Stimulated activated naive CD4-positive, alpha-beta T cell treated with Interleukin-2 at 50 U/mL for 16 hours (primary cell): Measurements from ENCODE around the gene LSP1.
A peak's percentile ranks its signal among the peaks of the same experiment; 100 is the strongest.

Experiments
- DNase-seq: peaks from one replicate; lab custom pipeline; 2025; lab: John Stamatoyannopoulos, UW

LSP1 gene

GRCh38 chr11:1837171-1838076, 15.5 kb upstream of the LSP1 start:
- peak; percentile 68 for DNase-seq

- DNase-seq = no peak
These were observed 14.8 kb upstream of the LSP1 start for GRCh38 chr11:1838077-1838425.

DNA sequence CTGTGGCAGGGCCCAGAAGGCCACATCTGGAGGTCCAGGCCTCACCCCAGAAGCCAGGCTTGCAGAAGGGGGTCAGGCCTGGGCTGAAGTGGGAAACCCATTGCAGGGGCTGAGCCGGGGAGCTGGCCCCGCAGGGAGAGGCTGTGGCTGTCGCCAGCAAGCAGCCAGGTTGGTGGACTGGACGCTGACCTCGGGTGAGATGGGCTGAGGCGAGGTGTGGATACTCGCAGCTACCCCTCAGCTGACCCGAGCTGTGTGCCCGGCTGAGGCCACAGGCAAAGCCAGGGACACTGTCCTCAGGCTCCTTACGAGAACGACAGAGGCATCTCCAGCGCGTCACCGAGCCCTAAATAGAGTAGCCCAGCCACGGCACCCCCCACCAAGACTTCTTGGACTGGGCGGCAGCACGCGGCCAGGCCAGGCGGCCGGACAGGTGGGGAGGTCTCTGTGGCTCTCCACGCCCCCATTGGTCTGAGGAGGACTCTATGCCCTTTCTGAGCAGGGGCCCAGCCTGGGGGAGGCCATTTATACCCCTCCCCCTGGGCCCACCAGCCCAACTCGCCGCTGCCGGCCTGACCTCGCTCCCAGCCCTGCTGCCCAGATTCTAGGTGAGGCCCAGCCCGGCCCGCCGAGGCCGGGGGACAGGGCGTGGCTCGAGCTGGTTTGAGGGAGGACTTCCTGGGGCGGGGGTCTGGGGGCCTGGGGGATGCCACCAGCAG, 14.3 kb upstream of the LSP1 start, which contains the start of gene TNNI2:
Gene TNNI2, plus strand, starts transcription at position 556 of the 719 bp plus-strand sequence. CDS start 716 bp downstream, outside the sequence.
- DNase-seq = no peak

DNA sequence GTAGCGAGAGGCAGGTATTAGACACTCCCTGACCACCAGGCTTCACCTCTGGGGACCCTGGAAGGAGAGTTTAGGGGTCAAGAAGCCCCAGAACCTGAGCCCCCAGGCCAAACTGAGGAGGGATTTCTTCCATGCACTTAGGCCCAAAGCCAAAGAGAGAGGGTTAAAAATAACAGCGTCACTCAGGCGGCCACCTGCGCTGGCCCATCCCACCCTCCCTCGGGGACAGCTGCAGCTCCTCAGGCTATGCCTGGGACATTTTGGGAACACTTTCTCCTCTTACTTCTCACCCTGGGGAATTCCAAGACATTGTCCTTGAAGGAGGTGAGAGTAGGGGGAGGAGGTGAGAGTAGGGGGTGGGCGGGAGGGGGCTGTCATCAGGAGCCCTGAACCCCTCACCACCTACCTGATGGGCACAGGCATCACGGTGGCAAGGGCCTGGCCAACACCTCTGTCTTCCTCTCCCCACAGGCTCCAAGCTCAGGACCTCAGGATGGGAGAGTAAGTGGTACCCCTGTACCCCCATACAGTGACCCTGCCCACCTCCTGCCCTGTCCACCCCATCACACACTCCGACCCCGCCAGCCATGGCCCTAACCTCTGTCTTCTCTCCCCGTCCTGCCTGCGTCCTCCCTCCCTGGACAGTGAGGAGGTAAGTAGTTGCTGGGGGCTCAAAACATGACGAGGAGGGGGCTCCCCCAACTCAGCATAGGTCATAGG, 13.5 kb upstream of the LSP1 start:
- DNase-seq = no peak

DNA sequence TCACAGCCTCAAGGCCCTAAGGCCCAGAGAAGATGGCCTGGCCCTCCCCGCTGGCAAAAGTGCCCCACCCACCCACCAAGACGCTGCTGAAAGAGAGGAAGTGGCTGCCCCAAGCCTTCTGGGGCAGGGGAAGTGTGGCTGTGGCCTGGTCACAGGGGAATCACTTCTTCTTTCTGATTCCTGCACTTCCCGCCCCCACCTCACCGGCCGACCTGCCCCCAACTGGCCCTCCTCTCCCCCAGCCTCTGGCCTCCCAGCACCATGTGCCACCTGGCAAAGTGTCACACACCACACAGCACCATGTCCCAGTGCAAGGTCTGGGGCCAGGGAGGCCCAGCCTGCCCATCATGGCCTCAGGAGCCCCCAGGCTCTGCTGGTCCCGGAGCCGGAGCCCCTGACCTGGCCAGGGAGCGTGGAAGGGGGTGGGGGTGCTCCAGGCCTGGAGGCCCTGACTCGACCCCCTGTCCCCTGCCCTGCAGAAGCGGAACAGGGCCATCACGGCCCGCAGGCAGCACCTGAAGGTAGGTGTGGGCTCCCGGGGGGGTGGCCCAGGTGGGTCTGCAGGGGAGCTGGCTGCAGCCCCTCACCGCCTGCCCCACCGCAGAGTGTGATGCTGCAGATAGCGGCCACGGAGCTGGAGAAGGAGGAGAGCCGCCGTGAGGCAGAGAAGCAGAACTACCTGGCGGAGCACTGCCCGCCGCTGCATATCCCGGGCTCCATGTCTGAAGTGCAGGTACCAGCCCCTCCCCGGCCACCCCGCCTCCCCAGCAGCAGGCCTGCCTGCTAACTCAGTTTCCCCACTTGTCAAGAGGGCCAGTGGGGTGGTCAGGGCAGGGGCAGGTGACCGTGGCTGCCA, 12.7 kb upstream of the LSP1 start:
- DNase-seq = no peak

DNA sequence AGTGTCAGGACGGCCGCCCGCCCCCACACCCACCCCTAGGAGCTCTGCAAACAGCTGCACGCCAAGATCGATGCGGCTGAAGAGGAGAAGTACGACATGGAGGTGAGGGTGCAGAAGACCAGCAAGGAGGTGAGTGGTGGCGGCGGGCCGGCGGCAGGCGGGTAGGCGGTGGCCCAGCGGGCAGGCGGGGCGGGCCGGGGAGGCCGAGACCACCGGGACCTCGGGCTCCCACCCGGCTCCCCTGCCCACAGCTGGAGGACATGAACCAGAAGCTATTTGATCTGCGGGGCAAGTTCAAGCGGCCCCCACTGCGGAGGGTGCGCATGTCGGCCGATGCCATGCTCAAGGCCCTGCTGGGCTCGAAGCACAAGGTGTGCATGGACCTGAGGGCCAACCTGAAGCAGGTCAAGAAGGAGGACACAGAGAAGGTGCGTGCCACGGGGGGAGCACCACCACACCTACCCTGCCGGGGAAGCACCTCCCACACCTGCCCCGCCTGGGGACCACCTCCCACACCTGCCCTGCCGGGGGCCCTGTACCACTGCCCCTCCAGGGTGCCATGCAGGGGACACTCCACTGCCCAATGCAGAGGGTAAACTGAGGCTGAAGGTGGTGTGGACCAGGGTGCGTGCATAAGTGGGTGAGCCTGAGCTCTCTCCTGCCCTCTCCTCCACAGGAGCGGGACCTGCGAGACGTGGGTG, 12.0 kb upstream of the LSP1 start:
- DNase-seq = no peak

DNA sequence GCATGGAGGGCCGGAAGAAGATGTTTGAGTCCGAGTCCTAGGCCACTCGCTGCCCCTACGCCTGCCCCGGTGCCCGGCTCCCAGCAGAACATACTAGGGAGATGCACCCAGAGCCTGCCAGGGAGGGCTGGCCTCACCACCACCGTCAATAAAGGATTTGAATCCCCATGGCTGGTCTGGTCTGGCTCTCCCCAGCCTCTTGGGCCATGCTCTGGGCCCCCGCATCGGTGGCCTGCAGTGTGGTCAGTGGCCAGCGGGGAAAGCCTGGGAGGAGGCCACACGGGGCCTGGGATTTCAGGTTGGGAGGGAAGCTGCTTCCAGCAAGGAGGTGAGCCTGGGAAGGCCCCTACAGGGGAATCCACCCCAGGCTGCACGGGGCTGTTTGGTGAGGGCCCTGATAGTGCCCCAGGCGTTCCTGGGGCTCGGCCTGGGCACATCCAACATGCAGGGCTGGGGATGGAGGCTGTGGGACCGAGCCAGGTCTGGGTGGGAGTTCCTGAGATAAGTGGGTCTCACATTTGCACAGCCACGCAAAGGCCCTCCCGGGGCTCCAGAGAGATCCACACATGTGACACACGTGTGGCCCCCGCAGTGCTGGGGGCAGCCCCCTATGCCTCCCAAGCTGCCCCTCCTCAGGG, 11.3 kb upstream of the LSP1 start:
- no peak for DNase-seq

DNA sequence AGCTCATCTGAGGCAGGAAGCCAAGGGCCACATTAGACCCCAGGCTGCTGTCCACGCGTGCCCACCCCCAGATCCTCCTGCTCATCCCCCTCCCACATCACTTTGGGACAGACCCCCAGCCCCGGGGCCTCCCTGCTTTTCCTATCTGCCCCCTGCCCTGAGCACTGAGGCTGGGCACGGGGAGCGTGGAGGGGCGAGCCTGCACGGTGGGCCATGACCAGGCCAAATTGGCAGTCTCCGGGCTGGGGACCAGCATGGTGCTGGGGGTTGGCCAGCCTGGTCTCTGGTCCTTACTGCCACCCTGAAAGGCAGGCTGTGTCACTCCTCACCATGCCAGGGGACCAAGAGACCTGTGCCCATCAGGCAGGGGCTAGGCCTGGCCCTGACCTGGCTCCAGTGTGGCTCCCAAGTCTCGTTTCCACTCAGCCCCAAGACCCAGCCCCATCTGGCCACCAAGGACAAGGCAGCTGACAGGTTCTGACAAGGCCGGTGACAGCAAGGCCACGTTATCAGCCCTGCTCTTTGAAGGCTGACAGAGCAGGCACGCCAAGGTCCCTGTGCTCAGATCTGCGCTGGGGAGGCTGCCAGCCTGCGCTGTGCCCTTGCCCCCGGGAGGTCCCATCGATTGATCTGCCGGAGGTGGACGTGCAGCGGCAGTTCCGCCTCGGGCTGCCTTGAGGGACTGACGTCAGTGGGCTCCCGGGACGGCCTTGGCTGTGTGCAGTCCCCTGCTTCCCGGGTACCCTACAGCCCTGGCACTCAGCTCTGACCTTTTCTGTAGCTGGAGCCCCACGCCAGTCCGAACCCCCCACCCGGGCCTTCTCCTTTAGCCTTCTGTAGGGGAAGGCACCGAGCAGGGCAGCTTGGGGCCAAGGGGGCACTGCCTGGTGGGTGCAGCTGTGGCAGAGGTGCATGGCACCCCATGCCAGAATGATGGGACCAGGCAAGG, 10.5 kb upstream of the LSP1 start:
- no peak for DNase-seq

- no peak for DNase-seq
These were observed 9.8 kb upstream of the LSP1 start for GRCh38 chr11:1843098-1843473.

DNA sequence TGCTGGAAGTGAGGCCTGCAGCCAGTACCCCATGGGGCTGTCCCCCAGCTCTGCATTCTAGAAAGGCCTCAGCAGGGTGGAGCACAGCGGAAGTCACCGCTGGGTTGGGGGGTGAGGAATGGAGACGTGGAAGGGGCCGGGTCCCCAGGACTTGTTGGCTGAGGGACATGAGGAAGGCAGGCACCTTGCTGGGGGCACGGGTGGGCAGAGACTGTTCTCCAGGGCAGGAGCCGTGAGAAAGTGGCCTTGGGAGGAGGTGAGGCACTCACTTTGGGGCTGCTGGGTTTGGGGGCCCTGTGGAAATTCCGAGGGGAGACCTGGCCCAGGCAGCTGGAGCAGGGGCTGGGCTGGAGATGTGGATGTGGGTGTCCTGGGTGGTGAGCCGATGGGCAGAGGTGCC, 9.1 kb upstream of the LSP1 start:
- DNase-seq = no peak

GRCh38 chr11:1844221-1845094, 8.4 kb upstream of the LSP1 start:
- DNase-seq = peak; percentile 26

DNA sequence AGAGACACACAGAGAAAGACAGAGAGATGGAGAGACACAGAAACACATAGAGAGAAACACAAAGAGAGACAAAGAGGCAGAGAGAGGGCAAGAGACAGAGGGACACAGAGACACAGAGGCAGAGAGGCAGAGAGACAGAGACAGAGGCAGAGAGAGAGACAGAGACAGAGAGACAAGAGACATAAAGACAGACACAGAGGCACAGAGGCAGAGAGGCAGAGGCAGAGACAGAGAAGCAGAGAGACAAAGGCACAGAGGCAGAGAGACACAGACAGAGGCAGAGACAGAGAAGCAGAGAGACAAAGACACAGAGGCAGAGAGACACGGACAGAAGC, 7.8 kb upstream of the LSP1 start:
- no peak for DNase-seq

DNA sequence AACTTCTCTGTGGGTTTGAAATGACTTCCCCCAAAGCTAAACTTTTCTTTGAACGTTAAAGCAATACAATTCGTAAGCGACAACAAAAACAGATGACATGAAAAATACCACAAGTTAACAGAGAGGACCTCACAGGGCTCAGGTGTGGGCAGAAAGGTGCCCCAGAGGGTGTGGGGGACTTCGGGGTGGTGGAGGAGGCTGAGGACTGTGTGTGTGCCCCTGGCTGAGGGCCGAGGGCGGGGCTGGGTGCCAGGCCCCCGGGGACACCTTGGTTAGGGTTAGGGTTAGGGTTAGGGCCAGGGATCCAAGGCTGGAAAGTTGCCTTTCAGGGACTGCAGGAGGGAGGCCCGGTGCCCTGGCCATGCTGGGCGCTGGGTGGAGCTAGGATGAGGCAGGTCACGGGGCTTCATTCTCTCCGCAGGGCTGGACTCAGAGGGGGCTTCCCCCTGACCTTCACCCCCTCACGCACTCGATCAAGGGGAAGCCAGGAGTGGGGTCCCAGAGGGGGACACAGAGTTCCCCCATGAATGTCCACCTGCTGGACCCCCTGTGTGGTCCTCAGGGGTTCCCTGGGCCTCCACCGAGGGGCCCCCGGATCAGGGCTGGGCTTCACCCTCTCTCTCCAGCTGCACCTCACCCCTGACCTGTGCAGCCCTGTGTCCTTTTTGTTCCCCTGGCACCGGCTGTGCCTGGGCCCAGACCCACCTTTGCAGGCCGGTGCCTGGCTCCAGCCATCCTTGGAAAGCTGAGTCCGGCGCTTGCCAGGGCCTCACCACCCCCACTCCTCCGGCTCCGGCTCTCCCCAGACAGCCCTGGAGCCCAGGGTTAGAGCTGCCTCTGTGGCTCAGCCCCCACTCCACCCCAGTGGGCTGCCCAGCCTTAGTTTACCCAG, 7.1 kb upstream of the LSP1 start:
- no peak for DNase-seq

GRCh38 chr11:1846453-1846932, 6.4 kb upstream of the LSP1 start:
- no peak for DNase-seq

- no peak for DNase-seq
These were observed 5.7 kb upstream of the LSP1 start for GRCh38 chr11:1847006-1847735.

GRCh38 chr11:1847926-1848639, 4.8 kb upstream of the LSP1 start:
- DNase-seq = no peak
